HEK293T (cell line): ENCODE data around the gene UPF2.

Experiments used
- BHLHE40 ChIP-seq: fragments of 450-650 bp; IDR thresholded peaks from 2 replicates; pipeline ENCODE4 v1.6.1; 2016; ENCODE audit warnings: mild to moderate bottlenecking, moderate library complexity, borderline replicate concordance
- CTBP1 ChIP-seq: fragments of 450-650 bp; IDR thresholded peaks from 2 replicates; pipeline ENCODE4 v1.6.1; 2016; ENCODE audit warnings: borderline replicate concordance
- FOXK2 ChIP-seq: fragments of 450-650 bp; IDR thresholded peaks from 2 replicates; pipeline ENCODE4 v1.6.1; 2016; ENCODE audit warnings: mild to moderate bottlenecking
- FOXM1 ChIP-seq: fragments of 450-650 bp; IDR thresholded peaks from 2 replicates; pipeline ENCODE4 v1.6.1; 2017; ENCODE audit warnings: mild to moderate bottlenecking, borderline replicate concordance
- NFRKB ChIP-seq: fragments of 450-650 bp; IDR thresholded peaks from 2 replicates; pipeline ENCODE4 v1.6.1; 2016; ENCODE audit warnings: mild to moderate bottlenecking, moderate library complexity
- SP1 ChIP-seq: fragments of 450-650 bp; IDR thresholded peaks from 2 replicates; pipeline ENCODE4 v1.6.1; 2017
- TARDBP ChIP-seq: fragments of 450-650 bp; IDR thresholded peaks from 2 replicates; pipeline ENCODE4 v1.6.1; 2016
- TF ChIP-seq, protein P1 (sequence below): fragments of 450-650 bp; IDR thresholded peaks from 2 replicates; pipeline ENCODE4 v1.6.1; 2016

DNA sequence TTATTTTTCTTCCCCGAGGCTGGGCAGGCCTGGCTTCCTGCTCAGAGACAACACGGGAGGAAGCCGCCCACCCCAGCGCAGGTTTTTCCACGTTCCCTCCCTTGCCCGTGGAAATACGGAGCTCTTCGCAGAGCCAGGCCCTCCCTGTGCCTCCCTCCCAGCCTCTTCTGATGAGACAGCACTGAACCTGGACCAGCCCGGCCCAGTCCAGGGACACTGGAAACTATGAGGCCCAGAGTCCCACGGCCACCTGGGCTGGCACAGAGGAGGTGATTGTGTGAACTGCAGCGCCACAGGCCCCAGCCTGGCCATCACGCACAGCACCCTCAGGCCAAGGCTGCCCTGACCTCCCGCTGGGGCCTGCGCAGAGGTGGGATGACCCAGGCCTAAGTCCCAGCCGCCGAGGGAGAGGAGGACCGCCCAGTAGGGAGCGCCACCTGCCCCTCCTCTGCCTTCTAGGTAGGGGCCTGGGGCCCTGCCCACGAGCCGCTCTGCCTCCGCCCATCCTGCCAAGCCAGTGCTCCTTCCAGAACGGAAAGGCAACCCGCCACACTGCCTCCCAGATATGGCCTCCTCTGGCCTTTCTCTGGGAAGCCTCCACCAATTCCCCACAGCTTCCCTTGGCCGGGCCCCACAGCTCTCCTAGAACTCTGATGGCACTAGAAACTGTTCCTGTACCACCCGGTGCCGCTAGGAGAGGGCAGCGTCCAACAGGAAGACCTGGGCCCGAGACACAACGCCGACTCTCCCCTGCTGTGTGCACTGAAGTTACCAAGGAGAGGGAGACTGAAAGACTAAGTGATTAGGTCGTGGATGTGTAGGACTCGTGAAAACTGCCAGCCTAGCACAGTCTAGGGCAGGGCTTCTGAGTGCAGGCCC lies 162.2 kb downstream of the UPF2 start:
- TF ChIP-seq NFRKB (no peak), FOXK2 (no peak), FOXM1 (no peak), BHLHE40 (no peak), TARDBP (no peak), CTBP1 (no peak), SP1 (no peak)
- TF ChIP-seq, protein P1, sequence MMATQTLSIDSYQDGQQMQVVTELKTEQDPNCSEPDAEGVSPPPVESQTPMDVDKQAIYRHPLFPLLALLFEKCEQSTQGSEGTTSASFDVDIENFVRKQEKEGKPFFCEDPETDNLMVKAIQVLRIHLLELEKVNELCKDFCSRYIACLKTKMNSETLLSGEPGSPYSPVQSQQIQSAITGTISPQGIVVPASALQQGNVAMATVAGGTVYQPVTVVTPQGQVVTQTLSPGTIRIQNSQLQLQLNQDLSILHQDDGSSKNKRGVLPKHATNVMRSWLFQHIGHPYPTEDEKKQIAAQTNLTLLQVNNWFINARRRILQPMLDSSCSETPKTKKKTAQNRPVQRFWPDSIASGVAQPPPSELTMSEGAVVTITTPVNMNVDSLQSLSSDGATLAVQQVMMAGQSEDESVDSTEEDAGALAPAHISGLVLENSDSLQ = no peak
